ENCODE results near the gene GAB1.

- TF ChIP-seq, protein P1, sequence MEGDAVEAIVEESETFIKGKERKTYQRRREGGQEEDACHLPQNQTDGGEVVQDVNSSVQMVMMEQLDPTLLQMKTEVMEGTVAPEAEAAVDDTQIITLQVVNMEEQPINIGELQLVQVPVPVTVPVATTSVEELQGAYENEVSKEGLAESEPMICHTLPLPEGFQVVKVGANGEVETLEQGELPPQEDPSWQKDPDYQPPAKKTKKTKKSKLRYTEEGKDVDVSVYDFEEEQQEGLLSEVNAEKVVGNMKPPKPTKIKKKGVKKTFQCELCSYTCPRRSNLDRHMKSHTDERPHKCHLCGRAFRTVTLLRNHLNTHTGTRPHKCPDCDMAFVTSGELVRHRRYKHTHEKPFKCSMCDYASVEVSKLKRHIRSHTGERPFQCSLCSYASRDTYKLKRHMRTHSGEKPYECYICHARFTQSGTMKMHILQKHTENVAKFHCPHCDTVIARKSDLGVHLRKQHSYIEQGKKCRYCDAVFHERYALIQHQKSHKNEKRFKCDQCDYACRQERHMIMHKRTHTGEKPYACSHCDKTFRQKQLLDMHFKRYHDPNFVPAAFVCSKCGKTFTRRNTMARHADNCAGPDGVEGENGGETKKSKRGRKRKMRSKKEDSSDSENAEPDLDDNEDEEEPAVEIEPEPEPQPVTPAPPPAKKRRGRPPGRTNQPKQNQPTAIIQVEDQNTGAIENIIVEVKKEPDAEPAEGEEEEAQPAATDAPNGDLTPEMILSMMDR (IDR thresholded peaks at IDR 0.05) = no peak
- no peak for TF ChIP-seq POLR2A (IDR thresholded peaks at IDR 0.05)
Measured at GRCh38 chr4:143311924-143312323, 24.8 kb upstream of the GAB1 start.

Data from esophagus squamous epithelium (tissue), 4 donors.